CD14-positive monocyte (primary cell): ENCODE results near the gene KRTAP20-4. TPM values are rescaled to one million over a fixed set of nuclear protein-coding genes. Genes with fewer than 3 reads are reported as not detected.

Experiments
- DNase-seq, 3 donors: peaks; one replicate each; pipeline ENCODE4 v3.0.0-alpha.2; 2011 to 2022
- H2AFZ ChIP-seq: 2 replicates; pipeline ENCODE4 v1.6.0; 2012; ENCODE audit warnings: mild to moderate bottlenecking, low read depth, low read length, inconsistent platforms; ENCODE audit not compliant: insufficient read depth, poor library complexity, severe bottlenecking
- H3K27ac ChIP-seq, 2 donors: 1 replicate in 1 of 2; 2 replicates in 1 of 2; pipeline ENCODE4 v1.5.1; 2012 to 2013; ENCODE audit warnings: low read length in 2 of 2, control low read depth in 1 of 2, inconsistent platforms in 1 of 2, low read depth in 1 of 2, mild to moderate bottlenecking in 1 of 2
- H3K27me3 ChIP-seq, 2 donors: one replicate each; pipeline versions ENCODE4 v1.6.0 to v1.6.1; 2011 to 2013; ENCODE audit warnings: low read length in 2 of 2; ENCODE audit not compliant: control insufficient read depth in 2 of 2, insufficient read depth in 2 of 2
- H3K36me3 ChIP-seq, 2 donors: replicated peaks in 1 of 2; 1 replicate in 1 of 2; 2 replicates in 1 of 2; pipeline versions ENCODE4 v1.5.1 to v1.6.1; 2012 to 2013; ENCODE audit warnings: low read length in 2 of 2, control low read depth in 1 of 2, inconsistent platforms in 1 of 2, mild to moderate bottlenecking in 1 of 2; ENCODE audit not compliant: insufficient read depth in 2 of 2, control insufficient read depth in 1 of 2
- H3K4me1 ChIP-seq, 2 donors: 1 replicate in 1 of 2; 2 replicates in 1 of 2; pipeline versions ENCODE4 v1.5.1 to v1.6.1; 2012 to 2013; ENCODE audit warnings: low read length in 2 of 2, control low read depth in 1 of 2, inconsistent platforms in 1 of 2, mild to moderate bottlenecking in 1 of 2, moderate library complexity in 1 of 2; ENCODE audit not compliant: insufficient read depth in 2 of 2, control insufficient read depth in 1 of 2
- H3K4me2 ChIP-seq: replicated peaks from 2 replicates; pipeline ENCODE3; 2012; ENCODE audit warnings: low read length, moderate library complexity, mild to moderate bottlenecking; ENCODE audit not compliant: poor library complexity, severe bottlenecking; ENCODE audit errors: extremely low read depth
- H3K4me3 ChIP-seq, 3 experiments: fragments of 200-600 bp in 1 of 3; sonication (generic) in 1 of 3; replicated peaks in 1 of 3; 1 replicate in 2 of 3; 2 replicates in 1 of 3; pipeline ENCODE4 v1.5.1; 2011 to 2013; ENCODE audit warnings: low read length in 3 of 3, mild to moderate bottlenecking in 3 of 3, control low read depth in 2 of 3, low read depth in 2 of 3, inconsistent platforms in 1 of 3, moderate library complexity in 1 of 3
- H3K79me2 ChIP-seq: 2 replicates; pipeline ENCODE4 v1.6.0; 2012; ENCODE audit warnings: mild to moderate bottlenecking, control low read depth, inconsistent platforms, low read length, moderate library complexity; ENCODE audit not compliant: insufficient read depth
- H3K9ac ChIP-seq: 2 replicates; pipeline ENCODE4 v1.6.0; 2017; ENCODE audit warnings: low read length, mild to moderate bottlenecking; ENCODE audit not compliant: insufficient read depth, poor library complexity, severe bottlenecking
- H3K9me3 ChIP-seq, 2 donors: replicated peaks in 1 of 2; 1 replicate in 1 of 2; 2 replicates in 1 of 2; pipeline versions ENCODE4 v1.5.1 to v1.6.1; 2012 to 2013; ENCODE audit warnings: low read length in 2 of 2, control low read depth in 1 of 2; ENCODE audit not compliant: control insufficient read depth in 1 of 2, insufficient read depth in 1 of 2
- H4K20me1 ChIP-seq: 2 replicates; pipeline ENCODE4 v1.6.0; 2012; ENCODE audit warnings: mild to moderate bottlenecking, low read length, control low read depth, moderate library complexity; ENCODE audit not compliant: insufficient read depth
- H3K27ac Mint-ChIP-seq, 7 donors: one replicate each; pipeline ENCODE4 v1.8.0; 2020; ENCODE audit warnings: mild to moderate bottlenecking in 7 of 7, mixed read lengths in 7 of 7, moderate library complexity in 6 of 7, inconsistent platforms in 2 of 7
- H3K27me3 Mint-ChIP-seq, 3 donors: one replicate each; pipeline ENCODE4 v1.8.0; 2021 to 2022; ENCODE audit warnings: low read depth in 3 of 3, mild to moderate bottlenecking in 3 of 3, mixed read lengths in 3 of 3, moderate library complexity in 3 of 3, inconsistent platforms in 1 of 3
- H3K36me3 Mint-ChIP-seq, 2 donors: one replicate each; pipeline ENCODE4 v1.8.0; 2020; ENCODE audit warnings: mixed read lengths in 2 of 2, inconsistent platforms in 1 of 2, mild to moderate bottlenecking in 1 of 2
- H3K4me1 Mint-ChIP-seq: one replicate; pipeline ENCODE4 v1.8.0; 2020; ENCODE audit warnings: mild to moderate bottlenecking, mixed read lengths
- H3K4me3 Mint-ChIP-seq, 2 donors: one replicate each; pipeline ENCODE4 v1.8.0; 2020; ENCODE audit warnings: mild to moderate bottlenecking in 2 of 2, mixed read lengths in 2 of 2, moderate library complexity in 1 of 2
- H3K9me3 Mint-ChIP-seq, 7 donors: one replicate each; pipeline ENCODE4 v1.8.0; 2020 to 2022; ENCODE audit warnings: mixed read lengths in 7 of 7, mild to moderate bottlenecking in 6 of 7, moderate library complexity in 6 of 7, inconsistent platforms in 2 of 7
- CTCF ChIP-seq: fragments of 200-600 bp; IDR thresholded peaks from one replicate; pipeline ENCODE4 v1.8.0; 2022; ENCODE audit warnings: antibody characterized with exemption, mild to moderate bottlenecking
- WGBS: methylation state at CpG from one replicate; pipeline ENCODE4 v1.1.5; 2013; ENCODE audit warnings: missing lambda C conversion rate; ENCODE audit not compliant: insufficient coverage; 5-methylcytosine and 5-hydroxymethylcytosine counted together
- intact Hi-C, 2 donors: fragments of 100-400 bp; cut with micrococcal nuclease; formaldehyde crosslinking; loops; one replicate each; pipeline versions ENCODE4 v1.15.0 to v1.15.1; 2023
- polyA plus RNA-seq, 3 donors: library from polyadenylated mRNA; depleted of rRNA in 1 of 3; unstranded in 2 of 3; stranded (reverse) in 1 of 3; fragments of 300-500 nt in 2 of 3; fragments of >200 nt in 1 of 3; fragmentation: Illumina TruSeq in 2 of 3; gene quantifications; 1 replicate in 2 of 3; 2 replicates in 1 of 3; pipeline ENCODE4 v1.2.3, GENCODE V29; 2012 to 2021

KRTAP20-4 gene
- polyA plus RNA-seq, 3 donors: not detected

GRCh38 chr21:30612132-30612531, 8.3 kb upstream of the KRTAP20-4 start:
- intact Hi-C loops: no loop called here
- no peak for DNase-seq
- peaks cover 0 to 3% (median 0%) of the 10 kb centered on the region in 3 donors for H3K27me3 Mint-ChIP-seq

GRCh38 chr21:30613836-30614235, 6.6 kb upstream of the KRTAP20-4 start, which contains the start of gene KRTAP6-1:
Gene KRTAP6-1, minus strand, starts transcription at chr21:30613930. Its CDS starts 26 bp downstream, at chr21:30613904.
- H3K27me3 ChIP-seq: no peaks in the 10 kb centered on the region
- Mint-ChIP-seq H3K27ac (no peak within 1 kb of the TSS), H3K4me3 (no peak within 1 kb of the TSS), H3K27me3 (peaks cover 0 to 3% (median 0%) of the 10 kb centered on the region in 3 donors), H3K36me3 (no peaks in the 10 kb centered on the region), H3K9me3 (peaks cover 0 to 11% (median 7%) of the 10 kb centered on the region in 7 donors), H3K4me1 (no peaks in the 10 kb centered on the region)
- WGBS: 67% methylated on average over 1 of the region's 2 CpGs
- H3K4me3 ChIP-seq: no peak within 1 kb of the TSS
- H2AFZ ChIP-seq: no peak within 1 kb of the TSS
- no peaks in the 10 kb centered on the region for H3K36me3 ChIP-seq
- H3K27ac ChIP-seq: no peak within 1 kb of the TSS
- H4K20me1 ChIP-seq: no peaks in the 10 kb centered on the region
- H3K4me2 ChIP-seq: no peak within 1 kb of the TSS
- H3K79me2 ChIP-seq: no peaks in the 10 kb centered on the region
- no peak within 1 kb of the TSS for H3K9ac ChIP-seq
- no peak for TF ChIP-seq CTCF
- H3K9me3 ChIP-seq: peaks cover 7 to 21% of the 10 kb centered on the region in 2 donors
- H3K4me1 ChIP-seq: no peaks in the 10 kb centered on the region
- intact Hi-C loops: no loop called here
- DNase-seq: no peak

More at GRCh38 chr21:30612132-30612531, 8.3 kb upstream of the KRTAP20-4 start:
- Histone ChIP-seq H3K27me3 (no peaks in the 10 kb centered on the region), H2AFZ (no peak overlapping the region), H3K4me2 (no peak overlapping the region), H3K4me1 (no peaks in the 10 kb centered on the region), H4K20me1 (no peaks in the 10 kb centered on the region), H3K36me3 (no peaks in the 10 kb centered on the region), H3K9me3 (peaks cover 10 to 21% of the 10 kb centered on the region in 2 donors), H3K9ac (no peak overlapping the region), H3K79me2 (no peaks in the 10 kb centered on the region), H3K27ac (no peak overlapping the region), H3K4me3 (no peak overlapping the region)
- H3K9me3 Mint-ChIP-seq: peaks cover 2 to 18% (median 9%) of the 10 kb centered on the region in 7 donors
- H3K4me1 Mint-ChIP-seq: no peaks in the 10 kb centered on the region
- no peak for TF ChIP-seq CTCF
- no peak overlapping the region for H3K27ac Mint-ChIP-seq
- H3K4me3 Mint-ChIP-seq: no peak overlapping the region
- no peaks in the 10 kb centered on the region for H3K36me3 Mint-ChIP-seq
- WGBS: 100% methylated on average over 1 of the region's 2 CpGs
